ENCODE data around the gene CYP27B1.
"Not testable (repeated sequence)": the region's sequence is repeated elsewhere in the genome, so short reads cannot be mapped to it uniquely, and the experiment has no call there.

CYP27B1 gene

DNA sequence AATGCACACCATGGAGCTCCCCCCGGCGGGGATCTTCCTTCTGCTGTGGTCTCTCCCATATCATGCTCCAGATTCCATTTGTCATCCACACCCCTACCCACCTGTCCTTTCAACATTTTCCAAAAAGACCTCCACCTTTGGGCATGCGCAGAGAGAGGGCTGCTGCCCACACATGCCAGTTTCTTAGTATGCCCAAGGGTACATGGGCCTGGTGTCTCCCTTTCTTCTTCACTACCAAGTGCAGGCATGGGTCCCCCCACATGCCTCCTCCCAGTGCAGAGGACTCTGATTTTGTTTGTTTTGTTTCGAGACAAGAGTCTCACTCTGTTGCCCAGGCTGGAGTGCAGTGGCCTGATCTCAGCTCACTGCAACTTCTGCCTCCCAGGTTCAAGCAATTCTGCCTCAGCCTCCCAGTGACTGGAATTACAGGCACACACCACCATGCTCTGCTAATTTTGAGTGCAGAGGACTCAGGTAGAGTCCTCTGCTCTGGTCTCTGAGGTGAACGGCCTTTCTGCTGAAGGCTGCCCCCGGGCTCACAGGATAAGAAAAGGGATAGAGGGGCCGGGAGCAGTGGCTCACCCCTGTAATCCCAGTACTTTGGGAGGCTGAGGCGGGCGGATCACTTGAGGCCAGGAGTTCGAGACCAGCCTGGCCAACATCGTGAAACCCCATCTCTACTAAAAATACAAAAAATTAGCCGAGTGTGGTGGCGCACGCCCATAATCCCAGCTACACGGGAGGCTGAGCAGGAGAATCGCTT lies 44.9 kb downstream of the CYP27B1 start:
- DNase-seq (ENCODE audit: low read depth) = not testable (repeated sequence)

- DNase-seq (ENCODE audit: low read depth) = no peak
Measured at GRCh38 chr12:57720606-57721595, 46.0 kb downstream of the CYP27B1 start.

- DNase-seq (ENCODE audit: low read depth) = no peak
Measured at GRCh38 chr12:57719777-57720605, 46.9 kb downstream of the CYP27B1 start.

DNA sequence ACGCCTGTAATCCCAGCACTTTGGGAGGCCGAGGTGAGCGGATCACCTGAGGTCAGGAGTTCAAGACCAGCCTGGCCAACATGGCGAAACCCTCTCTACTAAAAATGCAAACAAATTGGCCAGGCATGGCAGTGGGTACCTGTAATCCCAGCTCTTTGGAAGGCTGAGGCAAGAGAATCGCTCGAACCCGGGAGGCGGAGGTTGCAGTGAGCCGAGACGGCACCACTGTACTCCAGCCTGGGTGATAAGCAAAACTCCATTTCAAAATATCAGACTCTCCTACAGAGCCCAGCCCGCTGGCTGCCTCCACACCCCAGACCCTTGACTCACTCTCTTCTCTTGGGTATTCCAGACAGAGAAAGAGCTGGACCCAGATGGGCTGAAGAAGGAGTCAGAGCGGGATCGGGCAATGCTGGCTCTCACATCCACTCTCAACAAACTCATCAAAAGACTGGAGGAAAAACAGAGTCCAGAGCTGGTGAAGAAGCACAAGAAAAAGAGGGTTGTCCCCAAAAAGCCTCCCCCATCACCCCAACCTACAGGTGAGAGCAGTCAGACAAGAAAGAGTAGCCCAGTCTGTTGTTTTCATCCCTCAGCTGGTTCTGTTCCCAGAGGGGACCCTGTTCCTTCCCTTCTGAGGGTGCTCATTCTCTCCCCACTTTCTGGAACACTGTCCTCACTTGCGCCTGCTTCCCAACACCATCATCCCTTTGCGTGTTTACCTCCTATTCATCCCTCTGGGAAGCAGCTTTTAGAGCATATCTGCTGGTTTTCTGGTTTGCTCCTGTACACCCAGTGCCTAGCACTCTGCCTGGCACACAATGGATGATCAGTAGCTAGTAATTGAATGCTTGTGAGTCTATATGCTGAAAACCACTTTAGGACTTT lies 48.0 kb downstream of the CYP27B1 start:
- DNase-seq (ENCODE audit: low read depth) = no peak

DNA sequence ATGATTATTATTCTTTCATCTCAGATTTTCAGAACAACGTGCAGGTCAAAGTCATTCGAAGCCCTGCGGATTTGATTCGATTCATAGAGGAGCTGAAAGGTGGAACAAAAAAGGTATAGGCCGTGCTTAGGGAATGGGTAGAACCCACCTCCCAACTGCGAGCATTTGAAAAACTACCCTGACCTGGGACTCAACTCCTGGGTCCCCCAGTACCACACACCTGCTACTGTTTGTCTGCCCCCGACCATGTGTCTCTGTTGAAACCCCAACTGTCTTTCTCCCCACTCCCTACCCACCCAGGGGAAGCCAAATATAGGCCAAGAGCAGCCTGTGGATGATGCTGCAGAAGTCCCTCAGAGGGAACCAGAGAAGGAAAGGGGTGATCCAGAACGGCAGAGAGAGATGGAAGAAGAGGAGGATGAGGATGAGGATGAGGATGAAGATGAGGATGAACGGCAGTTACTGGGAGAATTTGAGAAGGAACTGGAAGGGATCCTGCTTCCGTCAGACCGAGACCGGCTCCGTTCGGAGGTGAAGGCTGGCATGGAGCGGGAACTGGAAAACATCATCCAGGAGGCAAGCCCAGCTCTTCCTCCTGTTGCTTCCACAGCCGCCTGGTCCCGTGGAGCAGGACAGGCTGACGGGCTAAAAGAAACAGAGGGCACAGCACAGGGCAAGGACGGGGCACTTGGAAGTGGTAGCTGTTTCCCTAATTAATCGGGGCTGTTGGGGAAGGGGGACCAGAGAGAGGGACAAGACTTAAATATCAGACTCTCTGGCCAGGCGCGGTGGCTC lies 48.8 kb downstream of the CYP27B1 start:
- DNase-seq (ENCODE audit: low read depth) = no peak

DNA sequence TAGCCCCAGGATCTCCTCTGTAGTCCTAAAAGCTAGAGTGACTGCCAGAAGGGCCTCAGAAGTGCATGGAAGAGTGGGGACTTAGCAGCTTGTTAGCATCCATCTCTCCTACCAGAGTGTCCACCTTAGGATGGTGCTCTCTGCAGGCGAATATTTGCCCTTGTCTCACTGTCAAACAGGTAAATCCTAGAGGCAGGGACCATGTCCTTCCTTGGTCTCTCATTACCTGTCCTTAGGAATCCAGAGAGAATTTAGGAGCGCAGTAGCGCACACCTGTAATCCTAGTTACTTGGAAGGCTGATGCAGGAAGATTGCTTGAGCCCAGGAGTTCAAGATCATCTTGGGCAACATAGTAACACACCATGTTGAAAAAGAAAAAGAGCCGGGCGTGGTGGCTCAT lies 49.7 kb downstream of the CYP27B1 start:
- DNase-seq (ENCODE audit: low read depth) = no peak

GRCh38 chr12:57716305-57716704 lies 50.6 kb downstream of the CYP27B1 start:
- no peak for DNase-seq (ENCODE audit: low read depth)

DNA sequence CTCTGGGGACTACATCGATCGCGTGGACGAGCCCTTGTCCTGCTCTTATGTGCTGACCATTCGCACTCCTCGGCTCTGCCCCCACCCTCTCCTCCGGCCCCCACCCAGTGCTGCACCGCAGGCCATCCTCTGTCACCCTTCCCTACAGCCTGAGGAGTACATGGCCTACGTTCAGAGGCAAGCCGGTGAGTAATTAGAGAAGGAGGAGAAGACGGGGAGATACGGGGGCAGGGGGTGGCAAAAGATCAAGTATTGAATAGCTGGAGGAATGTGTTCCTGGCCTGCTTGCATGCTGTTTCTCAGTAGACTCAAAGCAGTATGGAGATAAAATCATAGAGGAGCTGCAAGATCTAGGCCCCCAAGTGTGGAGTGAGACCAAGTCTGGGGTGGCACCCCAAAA lies 51.1 kb downstream of the CYP27B1 start:
- no peak for DNase-seq (ENCODE audit: low read depth)

DNA sequence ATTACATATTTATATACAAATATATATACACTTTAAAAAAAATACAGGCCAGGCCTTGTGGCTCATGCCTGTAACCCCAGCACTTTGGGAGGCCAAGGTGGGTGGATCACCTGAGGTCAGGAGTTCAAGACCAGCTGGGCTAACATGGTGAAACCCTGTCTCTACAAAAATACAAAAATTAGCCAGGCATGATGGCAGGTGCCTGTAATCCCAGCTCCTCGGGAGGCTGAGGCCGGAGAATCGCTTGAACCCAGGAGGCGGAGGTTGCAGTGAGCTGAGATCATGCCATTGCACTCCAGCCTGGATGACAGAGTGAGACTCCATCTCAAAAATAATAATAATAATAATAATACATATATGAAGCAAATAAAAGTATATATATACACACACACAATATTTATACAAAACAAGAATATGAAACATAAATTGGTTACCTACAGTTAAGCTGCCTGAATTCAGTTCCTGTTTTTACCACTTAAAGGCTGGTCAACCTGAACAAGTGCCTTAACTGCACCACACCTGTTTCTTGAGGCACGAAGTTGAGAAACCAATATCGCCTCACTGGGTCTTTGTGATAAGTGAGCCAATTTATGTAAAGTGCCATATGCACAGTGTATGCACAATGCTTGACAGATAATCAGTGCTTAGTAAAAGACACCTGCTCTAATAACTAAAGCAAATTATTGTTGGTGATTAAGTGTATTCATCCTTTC lies 51.7 kb downstream of the CYP27B1 start:
- DNase-seq (ENCODE audit: low read depth) = not testable (repeated sequence)

- DNase-seq (ENCODE audit: low read depth) = no peak
Measured at GRCh38 chr12:57713209-57713608, 53.7 kb downstream of the CYP27B1 start.

GRCh38 chr12:57712701-57713100 lies 54.2 kb downstream of the CYP27B1 start:
- DNase-seq (ENCODE audit: low read depth) = no peak

All from HS-5 (cell line).